Epithelial cell of prostate (primary cell): Measurements from ENCODE around the gene ARID1B.

Experiments used
- DNase-seq: peaks from one replicate; pipeline ENCODE4 v3.0.0-alpha.2; 2011; ENCODE audit warnings: low read depth, low spot score
- H3K27ac ChIP-seq: fragments of 450-650 bp; 2 replicates; pipeline ENCODE4 v1.5.1; 2017; ENCODE audit warnings: mild to moderate bottlenecking

Gene ARID1B

DNA sequence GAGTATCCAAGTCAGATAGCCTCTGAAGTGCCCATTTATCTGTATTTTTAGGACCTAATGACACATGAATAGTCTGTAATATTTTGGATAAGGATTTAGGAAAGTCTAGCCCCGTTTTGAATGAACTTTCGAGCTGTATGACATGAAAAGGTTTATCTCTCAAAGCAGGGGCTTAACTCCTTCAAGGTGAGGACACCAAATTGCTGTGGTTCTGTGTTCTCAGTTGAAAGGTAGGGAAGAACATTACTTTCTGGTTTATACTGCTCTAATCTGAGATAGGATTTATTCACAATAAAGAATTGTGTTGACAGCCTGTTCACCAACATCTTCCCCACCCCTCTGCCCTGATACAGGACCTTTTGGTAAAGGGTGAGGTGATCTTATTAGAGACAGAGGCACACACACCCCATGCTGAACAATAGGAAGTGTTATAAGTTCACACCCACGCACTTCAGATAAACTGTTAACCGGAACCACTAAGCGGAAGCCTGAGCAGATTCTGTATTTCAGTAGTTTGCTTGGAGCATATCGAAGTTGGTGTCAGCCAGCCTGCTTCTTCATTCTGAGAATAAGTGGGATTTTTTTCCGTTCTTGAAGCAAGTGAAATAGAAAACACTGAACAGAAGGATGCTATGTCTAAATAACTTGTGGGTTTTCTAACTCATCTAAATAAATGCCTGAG lies 322.9 kb downstream of the ARID1B start:
- DNase-seq: no peak
- H3K27ac ChIP-seq: no peak overlapping the region

DNA sequence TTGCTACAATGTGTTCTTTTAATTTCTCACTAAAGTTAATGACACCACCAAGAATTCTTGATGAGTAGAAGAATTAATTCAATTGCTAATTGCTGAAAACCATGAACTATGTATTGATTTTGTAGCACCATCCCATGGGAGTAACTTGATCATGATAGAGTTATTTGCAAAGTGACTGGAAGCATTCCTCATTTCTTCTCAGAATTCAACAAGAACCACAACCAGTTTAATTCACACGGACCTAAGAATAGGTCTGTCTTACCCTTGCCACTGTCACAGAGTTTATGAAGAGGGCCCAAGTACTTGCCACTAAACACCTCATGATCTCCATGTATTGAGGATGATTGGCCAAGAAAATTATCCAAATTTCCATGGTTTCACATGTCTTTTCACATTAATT lies 324.0 kb downstream of the ARID1B start:
- no peak for DNase-seq
- H3K27ac ChIP-seq: no peak overlapping the region

GRCh38 chr6:157104803-157105202 lies 327.6 kb downstream of the ARID1B start:
- no peak for DNase-seq
- H3K27ac ChIP-seq: no peak overlapping the region

GRCh38 chr6:157106487-157106886 lies 329.3 kb downstream of the ARID1B start:
- H3K27ac ChIP-seq: no peak overlapping the region
- peak; percentile 34 for DNase-seq

GRCh38 chr6:157107571-157107914 lies 330.4 kb downstream of the ARID1B start:
- H3K27ac ChIP-seq: peak overlapping the region; percentile 27
- no peak for DNase-seq

DNA sequence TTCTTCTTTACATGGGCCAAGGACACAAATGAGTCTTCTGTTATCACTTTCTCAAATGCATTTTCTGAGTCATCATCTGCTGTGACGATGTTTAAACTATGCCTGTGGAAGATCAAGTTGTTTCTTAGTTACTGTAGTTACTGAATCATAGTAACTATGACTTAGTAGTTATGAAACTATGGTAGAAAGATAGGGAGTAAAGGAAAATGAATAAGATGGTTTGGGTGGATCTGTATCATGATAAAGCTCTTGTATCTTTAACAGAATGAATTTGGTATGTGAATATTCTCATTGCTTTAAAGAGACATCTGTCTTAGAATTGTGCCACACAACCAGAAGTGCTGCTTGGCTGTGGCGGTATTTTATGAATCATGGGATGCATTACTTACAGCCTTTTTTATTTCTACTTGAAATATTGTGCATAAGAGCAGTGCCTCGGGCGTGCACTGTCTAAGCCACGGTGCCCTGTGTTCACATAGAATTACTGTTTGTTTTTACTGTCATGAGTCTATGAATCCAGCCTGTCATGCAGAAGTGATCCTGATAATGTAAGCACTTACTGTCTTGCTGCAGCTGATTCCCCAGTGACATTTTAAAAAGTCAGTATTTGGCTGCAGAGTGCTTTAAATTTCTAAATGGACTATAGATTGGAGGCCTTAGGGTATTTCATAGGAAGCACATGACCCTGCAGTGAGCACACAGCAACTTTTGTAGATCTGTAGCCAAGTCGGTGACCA lies 330.9 kb downstream of the ARID1B start:
- peak; percentile 51 for DNase-seq
- peak overlapping the region; percentile 27 for H3K27ac ChIP-seq

DNA sequence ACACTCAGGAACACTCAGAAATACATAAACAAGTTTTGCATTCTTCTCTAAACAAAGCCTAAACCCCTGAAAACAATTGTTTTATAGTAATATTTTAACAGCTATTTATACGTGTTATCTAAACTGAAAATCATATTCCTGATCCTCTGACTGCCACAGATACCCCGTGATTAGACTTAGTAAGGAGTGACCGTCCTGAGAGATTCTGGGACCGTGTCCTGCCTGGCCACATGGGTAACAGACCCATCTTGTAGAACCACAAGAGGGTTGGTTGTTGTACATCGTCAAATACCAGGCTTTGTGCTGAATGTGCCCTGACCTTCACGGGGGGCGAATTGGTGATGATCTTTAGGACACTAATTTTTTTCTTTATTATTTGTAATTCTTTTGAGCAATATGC lies 331.7 kb downstream of the ARID1B start:
- no peak for DNase-seq
- no peak overlapping the region for H3K27ac ChIP-seq

- H3K27ac ChIP-seq: no peak overlapping the region
- DNase-seq: no peak
These were observed 333.4 kb downstream of the ARID1B start for GRCh38 chr6:157110607-157111006.

DNA sequence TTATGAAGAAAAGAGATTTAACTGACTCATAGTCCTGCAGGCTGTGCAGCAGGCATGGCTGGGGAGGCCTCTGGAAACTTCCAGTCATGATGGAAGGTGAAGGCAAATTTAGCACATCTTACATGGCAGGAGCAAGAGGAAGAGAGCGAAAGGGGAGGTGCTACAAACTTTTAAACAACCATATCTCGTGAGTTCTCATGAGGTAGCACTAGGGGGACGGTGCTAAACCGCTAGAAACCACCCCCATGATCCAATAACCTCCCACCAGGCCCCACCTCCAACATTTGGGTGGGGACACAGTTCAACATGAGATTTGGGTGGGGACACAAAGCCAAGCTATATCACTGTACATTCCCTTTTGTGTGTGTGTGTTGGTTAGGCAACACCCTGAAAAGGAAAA lies 336.2 kb downstream of the ARID1B start:
- no peak overlapping the region for H3K27ac ChIP-seq
- DNase-seq: no peak

- H3K27ac ChIP-seq: no peak overlapping the region
- DNase-seq: no peak
These were observed 339.2 kb downstream of the ARID1B start for GRCh38 chr6:157116426-157116825.

DNA sequence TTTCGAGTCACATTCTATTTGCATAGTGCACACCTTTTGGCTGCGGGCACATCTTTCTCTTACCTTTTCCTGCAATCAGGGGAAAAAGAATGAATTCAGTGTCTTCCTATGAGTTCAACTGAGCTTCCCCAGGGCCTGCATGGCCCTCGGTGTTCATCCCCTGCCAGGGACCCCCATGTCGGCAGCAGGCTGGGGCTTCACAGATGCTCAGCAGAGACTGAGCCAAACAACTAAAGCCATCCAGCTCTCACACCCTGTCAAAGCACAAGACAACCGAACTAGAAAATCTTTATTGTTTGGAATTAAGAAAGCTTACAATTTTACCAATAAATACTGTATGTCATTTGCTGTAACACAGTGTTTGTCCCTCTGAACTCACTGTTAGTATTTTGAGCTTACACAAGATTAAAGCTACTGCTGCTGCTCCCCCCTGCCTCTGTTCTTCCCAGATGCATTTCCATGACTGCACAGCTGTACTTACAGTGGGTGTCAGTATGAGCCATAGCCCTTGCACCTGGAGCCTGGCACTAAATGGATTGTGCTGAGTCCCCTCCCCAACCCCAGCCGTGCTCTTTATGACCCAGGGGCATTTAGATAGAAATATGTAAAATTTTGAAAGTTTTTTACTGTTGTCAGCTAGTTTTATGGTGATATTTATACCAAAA lies 340.4 kb downstream of the ARID1B start:
- DNase-seq: no peak
- H3K27ac ChIP-seq: no peak overlapping the region

- DNase-seq: no peak
- no peak overlapping the region for H3K27ac ChIP-seq
These were observed 342.4 kb downstream of the ARID1B start for GRCh38 chr6:157119502-157120027.

GRCh38 chr6:157120534-157121232 lies 343.5 kb downstream of the ARID1B start:
- no peak overlapping the region for H3K27ac ChIP-seq
- DNase-seq: no peak

DNA sequence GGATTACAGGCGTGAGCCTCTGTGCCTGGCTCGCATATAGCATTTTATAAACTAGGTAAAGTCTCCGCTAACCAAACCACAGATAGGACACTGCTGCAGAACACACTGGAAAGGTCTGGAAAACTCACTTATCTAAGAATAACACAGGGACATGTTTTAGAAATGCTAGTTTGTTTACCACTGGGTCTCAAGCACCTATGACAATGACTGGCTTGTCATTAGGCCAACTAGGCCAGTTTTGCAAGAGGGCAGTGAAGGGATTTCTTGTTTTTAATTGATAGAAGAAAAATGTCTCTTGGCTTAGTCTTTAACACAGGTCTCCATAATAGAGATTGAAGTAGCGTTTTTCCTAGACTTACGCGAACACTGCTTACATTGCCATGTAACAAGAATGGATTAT lies 344.7 kb downstream of the ARID1B start:
- DNase-seq: no peak
- no peak overlapping the region for H3K27ac ChIP-seq

DNA sequence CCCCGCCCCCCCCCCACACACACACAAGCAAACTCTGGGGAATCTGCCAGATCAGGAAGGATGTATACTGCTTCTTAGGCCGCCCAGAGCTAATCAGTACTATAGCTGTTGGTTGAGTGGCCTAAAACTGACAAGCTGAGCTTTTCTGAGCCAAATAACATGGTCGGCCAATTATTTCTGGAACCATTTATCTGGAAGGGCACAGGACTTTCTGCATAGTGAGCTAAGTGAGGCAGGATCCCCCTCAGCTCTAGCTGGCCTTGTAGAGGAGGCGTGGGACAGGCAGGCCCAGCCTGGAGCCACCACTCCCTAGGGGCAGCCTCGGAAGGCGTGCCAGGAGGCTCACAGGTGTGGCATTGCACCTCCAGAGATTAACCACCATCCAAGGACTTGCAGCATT lies 346.1 kb downstream of the ARID1B start:
- no peak overlapping the region for H3K27ac ChIP-seq
- no peak for DNase-seq

DNA sequence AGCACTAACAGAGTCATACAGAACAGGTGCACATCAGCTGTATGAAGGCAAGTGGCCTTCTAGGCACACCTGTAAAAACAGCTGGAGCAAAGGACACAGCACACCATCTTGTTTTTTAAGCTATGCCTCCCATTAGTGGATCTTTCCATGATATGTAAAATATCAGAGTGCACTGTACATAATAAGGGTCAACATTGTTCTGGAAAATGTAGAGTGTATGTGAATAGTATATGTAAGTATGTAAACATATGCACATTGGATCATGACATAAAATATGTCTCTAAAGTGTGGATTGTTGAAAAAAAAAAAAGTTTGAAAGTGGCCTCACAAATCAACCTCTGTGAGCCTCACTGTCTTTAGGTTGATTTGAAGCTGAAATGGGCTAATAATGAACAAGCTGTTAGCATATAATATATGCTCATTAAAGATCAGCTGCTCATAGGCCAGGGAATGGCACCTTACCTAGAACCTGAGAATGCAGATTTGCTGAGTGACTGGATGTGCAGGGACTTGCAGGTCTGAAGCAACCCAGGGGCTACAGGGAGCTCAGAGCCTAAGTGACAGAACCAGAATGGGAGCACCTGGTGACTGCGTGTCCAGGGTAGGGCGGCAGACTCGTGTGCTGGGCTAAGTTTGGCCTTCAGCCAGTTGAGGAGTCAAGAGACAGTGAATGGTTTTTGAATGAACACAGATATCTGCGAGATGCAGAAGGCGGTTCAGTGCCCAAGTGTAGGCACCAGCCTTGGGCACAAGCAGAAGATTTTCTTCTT lies 347.5 kb downstream of the ARID1B start:
- DNase-seq: no peak
- no peak overlapping the region for H3K27ac ChIP-seq

- no peak overlapping the region for H3K27ac ChIP-seq
- DNase-seq: no peak
These were observed 348.4 kb downstream of the ARID1B start for GRCh38 chr6:157125531-157125930.

GRCh38 chr6:157126183-157127098 lies 349.3 kb downstream of the ARID1B start:
- DNase-seq: no peak
- no peak overlapping the region for H3K27ac ChIP-seq

DNA sequence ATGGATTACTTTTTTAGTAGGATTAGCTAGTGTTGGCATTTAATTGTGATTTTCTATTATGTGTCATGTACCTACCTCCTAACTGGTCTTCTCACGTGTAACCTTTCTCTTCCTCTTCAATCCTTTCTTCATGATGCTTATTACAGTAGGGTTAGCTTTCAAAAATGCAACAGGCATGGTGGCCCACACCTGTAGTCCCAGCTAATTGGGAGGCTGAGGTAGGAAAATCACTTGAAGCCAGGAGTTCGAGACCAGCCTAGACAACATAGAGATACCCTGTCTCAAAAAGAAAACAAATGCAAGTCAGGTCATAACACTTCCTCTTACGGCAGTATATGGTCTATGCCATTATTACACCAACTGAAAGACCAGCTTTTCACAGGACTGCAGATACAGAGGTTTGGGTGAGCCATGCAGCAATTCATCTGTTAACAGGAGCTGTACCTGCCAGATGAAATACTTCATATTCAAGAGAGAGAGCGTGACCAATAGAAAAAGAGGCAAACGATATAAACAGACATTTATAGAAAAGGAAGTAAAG lies 351.1 kb downstream of the ARID1B start:
- DNase-seq: no peak
- H3K27ac ChIP-seq: no peak overlapping the region
